ENCODE measurements around the gene MRTFB. TPM values are rescaled to one million over a fixed set of nuclear protein-coding genes. Genes with fewer than 3 reads are reported as not detected.

The MRTFB gene
- total RNA-seq, 1 experiment from 2014 or later = 71.5 TPM

GRCh38 chr16:14202697-14203096, 131.6 kb downstream of the MRTFB start:
- no peak for DNase-seq
- Histone ChIP-seq H3K36me3 (ENCODE audit: low read depth) (peaks cover 3% of the 10 kb centered on the region; the same call in 1 of the 2 replicates), H3K4me1 (replicated peaks; ENCODE audit: insufficient read depth) (peaks cover 9% of the 10 kb centered on the region), H3K27ac (no peak overlapping the region), H2AFZ (no peak overlapping the region), H3K9me3 (ENCODE audit: insufficient read depth, low read depth) (no peaks in the 10 kb centered on the region), H3K4me3 (no peak overlapping the region), H3K4me2 (no peak overlapping the region), H3K27me3 (ENCODE audit: insufficient read depth, low read depth) (no peaks in the 10 kb centered on the region), H3F3A (ENCODE audit: insufficient read depth, low read depth) (peaks cover 7% of the 10 kb centered on the region; the same call in 1 of the 2 replicates), H3K79me2 (ENCODE audit: low read depth) (peaks cover 4% of the 10 kb centered on the region; the same call in 1 of the 2 replicates), H3K9me2 (ENCODE audit: insufficient read depth) (no peaks in the 10 kb centered on the region), H4K20me1 (ENCODE audit: insufficient read depth) (no peaks in the 10 kb centered on the region)
- CTCF ChIA-PET = no interaction called here
- no TSS peak for BruUV-seq (replicated peaks)
- intact Hi-C loops (cut with micrococcal nuclease; ENCODE audit: unreplicated experiment) = no loop called here
- POLR2A ChIA-PET (ENCODE audit: unreplicated experiment) = no interaction called here
- TF ChIP-seq CTCF (conservative IDR thresholded peaks at IDR 0.05) = peak; percentile 49
- TF ChIP-seq EZH2 (IDR thresholded peaks at IDR 0.05; ENCODE audit: low read depth) = no peak

GRCh38 chr16:14203166-14203565, 132.0 kb downstream of the MRTFB start:
- Histone ChIP-seq H2AFZ (no peak overlapping the region), H3K4me3 (no peak overlapping the region), H3K4me1 (replicated peaks; ENCODE audit: insufficient read depth) (peaks cover 9% of the 10 kb centered on the region), H3K4me2 (no peak overlapping the region), H3K79me2 (ENCODE audit: low read depth) (peaks cover 4% of the 10 kb centered on the region; the same call in 1 of the 2 replicates), H3K27ac (no peak overlapping the region), H3K9me3 (ENCODE audit: insufficient read depth, low read depth) (no peaks in the 10 kb centered on the region), H4K20me1 (ENCODE audit: insufficient read depth) (no peaks in the 10 kb centered on the region), H3K36me3 (ENCODE audit: low read depth) (peaks cover 3% of the 10 kb centered on the region; the same call in 1 of the 2 replicates), H3K9me2 (ENCODE audit: insufficient read depth) (no peaks in the 10 kb centered on the region), H3K27me3 (ENCODE audit: insufficient read depth, low read depth) (no peaks in the 10 kb centered on the region), H3F3A (ENCODE audit: insufficient read depth, low read depth) (peaks cover 7% of the 10 kb centered on the region; the same call in 1 of the 2 replicates)
- CTCF ChIA-PET = no interaction called here
- POLR2A ChIA-PET (ENCODE audit: unreplicated experiment) = no interaction called here
- intact Hi-C loops (cut with micrococcal nuclease; ENCODE audit: unreplicated experiment) = no loop called here
- DNase-seq = no peak
- no peak for TF ChIP-seq CTCF (conservative IDR thresholded peaks at IDR 0.05)
- no peak for TF ChIP-seq EZH2 (IDR thresholded peaks at IDR 0.05; ENCODE audit: low read depth)
- BruUV-seq (replicated peaks) = no TSS peak

GRCh38 chr16:14205666-14206065, 134.5 kb downstream of the MRTFB start:
- Histone ChIP-seq H3K9me2 (ENCODE audit: insufficient read depth) (no peaks in the 10 kb centered on the region), H4K20me1 (ENCODE audit: insufficient read depth) (no peaks in the 10 kb centered on the region; the same call in 1 of the 2 replicates), H3K4me3 (no peak overlapping the region), H3K4me2 (no peak overlapping the region), H3K79me2 (ENCODE audit: low read depth) (peaks cover 4% of the 10 kb centered on the region; the same call in 1 of the 2 replicates), H3K36me3 (ENCODE audit: low read depth) (0 out of 2 replicates have a peak, but pooled peaks cover 5% of the 10 kb centered on the region), H2AFZ (no peak overlapping the region), H3K27me3 (ENCODE audit: insufficient read depth, low read depth) (no peaks in the 10 kb centered on the region), H3K4me1 (replicated peaks; ENCODE audit: insufficient read depth) (no peaks in the 10 kb centered on the region), H3K9me3 (ENCODE audit: insufficient read depth, low read depth) (no peaks in the 10 kb centered on the region), H3K27ac (no peak overlapping the region), H3F3A (ENCODE audit: insufficient read depth, low read depth) (no peaks in the 10 kb centered on the region)
- CTCF ChIA-PET = no interaction called here
- TF ChIP-seq CTCF (conservative IDR thresholded peaks at IDR 0.05) = no peak
- no peak for TF ChIP-seq EZH2 (IDR thresholded peaks at IDR 0.05; ENCODE audit: low read depth)
- intact Hi-C loops (cut with micrococcal nuclease; ENCODE audit: unreplicated experiment) = no loop called here
- POLR2A ChIA-PET (ENCODE audit: unreplicated experiment) = no interaction called here
- no peak for DNase-seq
- BruUV-seq (replicated peaks) = no TSS peak

Data from PC-9 (cell line).